H1 (cell line): ENCODE measurements around the gene NADK2. TPM values are rescaled to one million over a fixed set of nuclear protein-coding genes. Genes with fewer than 3 reads are reported as not detected.

Experiments used
- CTCF ChIA-PET: fragments of 300-600 bp; sonication (Branson Sonifier 250); formaldehyde crosslinking; loops from one replicate; lab custom pipeline; 2021; ENCODE audit not compliant: partially characterized antibody; lab: Charles Lee
- POLR2A ChIA-PET: fragments of 300-600 bp; sonication (Branson Sonifier 250); formaldehyde crosslinking; loops from one replicate; lab custom pipeline; 2021; ENCODE audit warnings: inconsistent platforms; ENCODE audit not compliant: partially characterized antibody; lab: Charles Lee
- DNase-seq, 2 experiments: peaks; one replicate each; pipeline versions ENCODE4 v3.0.0 to v3.0.0-alpha.2; 2010 to 2022; ENCODE audit warnings: low spot score in 2 of 2, low read depth in 1 of 2, mixed read lengths in 1 of 2
- FAIRE-seq: peaks from 2 replicates; lab custom pipeline; 2011; peaks lifted over from hg19 to GRCh38; lab: Jason Lieb, UNC
- H2AFZ ChIP-seq: 2 replicates; pipeline ENCODE4 v1.8.1; 2012; ENCODE audit warnings: low read length, inconsistent platforms
- H2AK5ac ChIP-seq: 2 replicates; pipeline ENCODE4 v1.6.1; 2013; ENCODE audit warnings: low read depth, low read length
- H2BK120ac ChIP-seq: replicated peaks from 2 replicates; pipeline ENCODE3; 2013; ENCODE audit warnings: low read depth, low read length, inconsistent platforms
- H2BK12ac ChIP-seq: 2 replicates; pipeline ENCODE4 v1.6.1; 2013; ENCODE audit warnings: low read depth, low read length
- H2BK15ac ChIP-seq: 2 replicates; pipeline ENCODE4 v1.6.1; 2013; ENCODE audit warnings: low read length
- H2BK20ac ChIP-seq: 2 replicates; pipeline ENCODE4 v1.6.1; 2013; ENCODE audit warnings: low read length
- H2BK5ac ChIP-seq: 2 replicates; pipeline ENCODE4 v1.6.1; 2013; ENCODE audit warnings: low read depth, low read length
- H3K14ac ChIP-seq: 2 replicates; pipeline ENCODE4 v1.6.1; 2013; ENCODE audit warnings: inconsistent platforms; ENCODE audit not compliant: insufficient read length
- H3K18ac ChIP-seq: 2 replicates; pipeline ENCODE4 v1.6.1; 2013; ENCODE audit warnings: low read length; ENCODE audit errors: extremely low read depth
- H3K23ac ChIP-seq: 2 replicates; pipeline ENCODE4 v1.6.1; 2013; ENCODE audit warnings: inconsistent platforms; ENCODE audit not compliant: insufficient read length
- H3K23me2 ChIP-seq: 2 replicates; pipeline ENCODE4 v1.6.1; 2013; ENCODE audit warnings: low read depth, low read length
- H3K27ac ChIP-seq: 2 replicates; pipeline ENCODE4 v1.6.1; 2011; ENCODE audit warnings: low read depth, low read length, inconsistent platforms
- H3K27me3 ChIP-seq, 4 experiments: replicated peaks in 1 of 4; 1 replicate in 1 of 4; 2 replicates in 3 of 4; pipeline versions ENCODE4 v1.6.1 to v1.8.1; 2011 to 2013; ENCODE audit warnings: low read length in 3 of 4, mild to moderate bottlenecking in 3 of 4, inconsistent platforms in 2 of 4, mixed read lengths in 2 of 4, moderate library complexity in 1 of 4; ENCODE audit not compliant: control insufficient read depth in 3 of 4, insufficient read depth in 3 of 4; ENCODE audit errors: extremely low read depth in 1 of 4
- H3K36me3 ChIP-seq, 4 experiments: 2 replicates each; pipeline versions ENCODE4 v1.6.1 to v1.8.1; 2011 to 2013; ENCODE audit warnings: mild to moderate bottlenecking in 4 of 4, low read length in 3 of 4, moderate library complexity in 2 of 4, control low read depth in 1 of 4, inconsistent platforms in 1 of 4; ENCODE audit not compliant: insufficient read depth in 4 of 4, control insufficient read depth in 2 of 4
- H3K4ac ChIP-seq: replicated peaks from 2 replicates; pipeline ENCODE3; 2013; ENCODE audit warnings: low read length, low read depth, mixed read lengths, inconsistent platforms; ENCODE audit not compliant: insufficient read length
- H3K4me1 ChIP-seq, 4 experiments: replicated peaks in 1 of 4; 1 replicate in 1 of 4; 2 replicates in 3 of 4; pipeline versions ENCODE4 v1.6.1 to v1.8.1; 2011 to 2013; ENCODE audit warnings: low read length in 3 of 4, inconsistent platforms in 2 of 4, mixed read lengths in 1 of 4; ENCODE audit not compliant: insufficient read depth in 4 of 4, control insufficient read depth in 3 of 4
- H3K4me2 ChIP-seq, 2 experiments: 2 replicates each; pipeline versions ENCODE4 v1.6.1 to v1.8.1; 2011 to 2013; ENCODE audit warnings: low read depth in 2 of 2, low read length in 2 of 2, control low read depth in 1 of 2, inconsistent platforms in 1 of 2, mild to moderate bottlenecking in 1 of 2; ENCODE audit not compliant: insufficient read depth in 1 of 2
- H3K4me3 ChIP-seq, 4 experiments: fragments of 200-600, 300-600 bp in 1 of 4; sonication (generic), shearing (Covaris generic), sonication (Bioruptor Twin) in 1 of 4; 2 replicates each; pipeline versions ENCODE4 v1.5.1 to v1.8.1; 2011 to 2016; ENCODE audit warnings: low read length in 4 of 4, low read depth in 3 of 4, control low read depth in 2 of 4, inconsistent platforms in 2 of 4, mild to moderate bottlenecking in 2 of 4, mixed read lengths in 1 of 4, moderate library complexity in 1 of 4; ENCODE audit not compliant: insufficient read depth in 2 of 4; ENCODE audit errors: extremely low read depth in 1 of 4
- H3K56ac ChIP-seq: replicated peaks from 2 replicates; pipeline ENCODE3; 2013; ENCODE audit warnings: low read depth, mild to moderate bottlenecking, mixed read lengths, low read length, inconsistent platforms; ENCODE audit not compliant: insufficient read length
- H3K79me1 ChIP-seq: 2 replicates; pipeline ENCODE4 v1.6.1; 2013; ENCODE audit warnings: low read depth, low read length, control low read depth
- H3K79me2 ChIP-seq, 2 experiments: 2 replicates each; pipeline versions ENCODE4 v1.6.1 to v1.8.1; 2012 to 2013; ENCODE audit warnings: low read length in 2 of 2, mild to moderate bottlenecking in 2 of 2, inconsistent platforms in 1 of 2; ENCODE audit not compliant: insufficient read depth in 2 of 2, control insufficient read depth in 1 of 2
- H3K9ac ChIP-seq, 4 experiments: replicated peaks in 1 of 4; 1 replicate in 1 of 4; 2 replicates in 3 of 4; pipeline versions ENCODE4 v1.6.1 to v1.8.1; 2011 to 2013; ENCODE audit warnings: low read depth in 3 of 4, low read length in 3 of 4, control low read depth in 2 of 4, mild to moderate bottlenecking in 2 of 4, moderate library complexity in 2 of 4, inconsistent platforms in 1 of 4; ENCODE audit errors: extremely low read depth in 1 of 4
- H3K9me3 ChIP-seq, 2 experiments: 2 replicates each; pipeline versions ENCODE4 v1.6.1 to v1.8.1; 2012 to 2013; ENCODE audit warnings: mild to moderate bottlenecking in 2 of 2, moderate library complexity in 2 of 2, control low read depth in 1 of 2, inconsistent platforms in 1 of 2, low read depth in 1 of 2, low read length in 1 of 2, mixed read lengths in 1 of 2; ENCODE audit not compliant: insufficient read depth in 2 of 2
- H4K20me1 ChIP-seq, 2 experiments: replicated peaks in 1 of 2; 2 replicates each; pipeline versions ENCODE3 to v1.8.1; 2011 to 2013; ENCODE audit warnings: inconsistent platforms in 2 of 2, low read length in 2 of 2, mild to moderate bottlenecking in 1 of 2; ENCODE audit not compliant: insufficient read depth in 2 of 2, control insufficient read depth in 1 of 2
- H4K5ac ChIP-seq: 2 replicates; pipeline ENCODE4 v1.6.1; 2013; ENCODE audit warnings: low read length, low read depth, mixed read lengths, inconsistent platforms; ENCODE audit not compliant: insufficient read length
- H4K8ac ChIP-seq: 2 replicates; pipeline ENCODE4 v1.8.0; 2013; ENCODE audit warnings: mild to moderate bottlenecking, moderate library complexity, low read length, inconsistent platforms; ENCODE audit not compliant: insufficient read depth; ENCODE audit errors: extremely low read depth
- H4K91ac ChIP-seq: replicated peaks from 2 replicates; pipeline ENCODE3; 2013; ENCODE audit warnings: low read length, mixed read lengths, inconsistent platforms; ENCODE audit not compliant: insufficient read length
- CBX5 ChIP-seq: fragments of 300-800, 300-1000 bp; sonication (generic); IDR thresholded peaks from 2 replicates; pipeline ENCODE4 v1.7.1; 2016; ENCODE audit warnings: antibody characterized with exemption, low read length, low read depth
- CEBPB ChIP-seq: IDR thresholded peaks from 2 replicates; pipeline ENCODE4 v1.6.1; 2012; ENCODE audit warnings: low read depth, low read length
- HDAC2 ChIP-seq, 2 experiments: fragments of 300-600 bp in 1 of 2; sonication (generic) in 1 of 2; IDR thresholded peaks; 2 replicates each; pipeline ENCODE4 v1.6.1; 2011 to 2012; ENCODE audit warnings: low read depth in 2 of 2, low read length in 2 of 2, mild to moderate bottlenecking in 2 of 2, moderate library complexity in 2 of 2, borderline replicate concordance in 1 of 2, inconsistent platforms in 1 of 2
- MAX ChIP-seq: IDR thresholded peaks from 2 replicates; pipeline ENCODE4 v1.6.1; 2012; ENCODE audit warnings: inconsistent platforms
- PHF8 ChIP-seq: fragments of 200-600 bp; sonication (generic); conservative IDR thresholded peaks from 2 replicates; pipeline ENCODE4 v1.7.1; 2012; ENCODE audit warnings: low read depth, mild to moderate bottlenecking, inconsistent platforms, low read length, moderate library complexity
- RBBP5 ChIP-seq: IDR thresholded peaks from 2 replicates; pipeline ENCODE4 v1.7.1; 2012; ENCODE audit warnings: low read depth, mild to moderate bottlenecking, inconsistent platforms, low read length, moderate library complexity, borderline replicate concordance
- SP4 ChIP-seq: IDR thresholded peaks from 2 replicates; pipeline ENCODE4 v1.6.1; 2012; ENCODE audit warnings: low read length, inconsistent platforms
- ZNF274 ChIP-seq: IDR thresholded peaks from 2 replicates; pipeline ENCODE4 v1.7.0; 2012; ENCODE audit warnings: low read length, borderline replicate concordance; ENCODE audit errors: extremely low read depth
- WGBS, 2 experiments: shearing (Covaris generic) in 1 of 2; methylation state at CpG; one replicate each; pipeline versions ENCODE4 v1.1.6 to v1.1.7; 2013 to 2015; ENCODE audit warnings: low lambda C conversion rate in 2 of 2, mixed read lengths in 2 of 2, inconsistent platforms in 1 of 2, low coverage in 1 of 2, missing lambda C conversion rate in 1 of 2; ENCODE audit not compliant: insufficient replicate concordance in 2 of 2, insufficient coverage in 1 of 2, insufficient read length in 1 of 2; ENCODE audit errors: extremely low coverage in 1 of 2, missing lambda C conversion rate in 1 of 2; 5-methylcytosine and 5-hydroxymethylcytosine counted together
- polyA plus RNA-seq, 7 experiments: library from polyadenylated mRNA; depleted of rRNA in 3 of 7; stranded (reverse) in 5 of 7; unstranded in 2 of 7; fragments of >200 nt in 5 of 7; fragments of 200-250 nt in 2 of 7; gene quantifications; 1 replicate in 5 of 7; 2 replicates in 1 of 7; 4 replicates in 1 of 7; pipeline versions ENCODE4 v1.2.1 to v1.2.3, GENCODE V29; 2011 to 2013; ENCODE audit warnings: missing spikeins in 2 of 7, mixed read lengths in 2 of 7
- total RNA-seq: library from RNA; stranded (reverse); fragmentation: NEBNext Ultra II Directional; extraction: Animal tissue kit (Norgen Biotek cat#: 25700); gene quantifications from 2 replicates; pipeline ENCODE4 v1.2.1, GENCODE V29; 2021

The NADK2 gene
- total and polyA plus RNA-seq, 2 of the 8 experiments (the other 6 are each of a cell fraction or from before 2014, with no cell fraction given): 3.4 to 16.1 TPM

GRCh38 chr5:36153726-36154125 lies 88.0 kb downstream of the NADK2 start:
- Histone ChIP-seq H3K14ac (no peak overlapping the region), H3K36me3 (peaks cover 0 to 47% (median 17%) of the 10 kb centered on the region in 4 experiments; a peak in 7 of 8 replicates), H3K23me2 (peaks cover 12% of the 10 kb centered on the region; the same call in 1 of the 2 replicates), H3K4me2 (peak overlapping the region; percentile 76 to 96; a peak in 1 of 4 replicates), H2BK120ac (no peak overlapping the region), H3K4me3 (no peak overlapping the region), H3K18ac (no peak overlapping the region), H2BK5ac (no peak overlapping the region), H2AFZ (no peak overlapping the region), H3K9ac (no peak overlapping the region), H3K79me2 (peaks cover 0 to 43% of the 10 kb centered on the region in 2 experiments; a peak in 3 of 4 replicates), H3K23ac (no peak overlapping the region), H3K9me3 (no peaks in the 10 kb centered on the region), H3K79me1 (no peaks in the 10 kb centered on the region), H2BK12ac (no peak overlapping the region), H2AK5ac (no peak overlapping the region), H3K56ac (no peak overlapping the region), H4K5ac (no peak overlapping the region), H2BK15ac (no peak overlapping the region), H2BK20ac (no peak overlapping the region), H3K27ac (no peak overlapping the region), H3K4me1 (peaks cover 0 to 5% (median 2%) of the 10 kb centered on the region in 4 experiments; a peak in 3 of 7 replicates), H4K20me1 (no peaks in the 10 kb centered on the region), H4K91ac (no peak overlapping the region), H3K4ac (no peak overlapping the region), H4K8ac (no peak overlapping the region), H3K27me3 (no peaks in the 10 kb centered on the region)
- CTCF ChIA-PET: interaction anchor here (0.6 to 6.1 kb wide), 5 partner anchors 12 to 240 kb away, joined by 3 to 44 read pairs (median 6); no protein-coding TSS in a partner anchor
- WGBS, 2 experiments: 88% methylated on average over 4 of the region's 4 CpGs; no CpG with 5 or more reads in 1 of the 2 experiments
- FAIRE-seq (no peak), DNase-seq (no peak)
- POLR2A ChIA-PET: interaction anchor here (0.9 kb wide), 1 partner anchor 87 kb away, joined by 3 read pairs; the partner anchor contains the start of gene UGT3A2
- TF ChIP-seq SP4 (no peak), HDAC2 (IDR thresholded peaks at IDR 0.05; ENCODE audit: borderline replicate concordance in 1 of 2, low read depth in 2 of 2, low read length in 2 of 2) (no peak), CEBPB (no peak), ZNF274 (no peak), RBBP5 (no peak), CBX5 (no peak), PHF8 (no peak), MAX (no peak)
